GM10266 (cell line): Measurements from ENCODE around the gene PER2.

Source experiments
- DNase-seq: peaks from one replicate; pipeline ENCODE4 v3.0.0; 2012; ENCODE audit errors: extremely low spot score
- CTCF ChIP-seq: IDR thresholded peaks from 2 replicates; pipeline ENCODE4 v1.5.1; 2012; ENCODE audit warnings: mild to moderate bottlenecking, low read depth; ENCODE audit not compliant: control insufficient read depth, insufficient read depth; ENCODE audit errors: missing control alignments

The PER2 gene

GRCh38 chr2:238241970-238242369, 46.4 kb downstream of the PER2 start:
- DNase-seq, result no peak
- no peak for TF ChIP-seq CTCF

- TF ChIP-seq CTCF, result no peak
- peak; percentile 61 for DNase-seq
These were observed 47.4 kb downstream of the PER2 start for GRCh38 chr2:238240757-238241711.

GRCh38 chr2:238239863-238240756, 48.3 kb downstream of the PER2 start, which contains the start of gene HES6:
TSS of gene HES6 (minus strand) at chr2:238240038. CDS start at chr2:238239905, 133 bp downstream.
- TF ChIP-seq CTCF, result no peak
- peak; percentile 98 for DNase-seq

GRCh38 chr2:238239543-238239862, 48.9 kb downstream of the PER2 start:
- DNase-seq, result no peak
- no peak for TF ChIP-seq CTCF

- no peak for DNase-seq
These were observed 49.5 kb downstream of the PER2 start for GRCh38 chr2:238238766-238239542.

More at GRCh38 chr2:238238766-238239542, 49.5 kb downstream of the PER2 start:
- TF ChIP-seq CTCF, result no peak
